ENCODE results near the gene LRP4. TPM values are rescaled to one million over a fixed set of nuclear protein-coding genes. Genes with fewer than 3 reads are reported as not detected.

The LRP4 gene
- total and polyA plus RNA-seq, 2 donors (not counting 1 experiment from before 2014, with no cell fraction given) = 1.3 to 2.9 TPM

GRCh38 chr11:46837860-46838259 lies 80.5 kb downstream of the LRP4 start:
- H3K79me2 ChIP-seq (ENCODE audit: control insufficient read depth, insufficient read depth, low read length) = peaks cover 94% of the 10 kb centered on the region
- TF ChIP-seq CTCF (conservative IDR thresholded peaks at IDR 0.05 in 1 of 2, IDR thresholded peaks at IDR 0.05 in 1 of 2; ENCODE audit: low read depth in 1 of 2, low read length in 2 of 2) (no peak), EZH2 (IDR thresholded peaks at IDR 0.05; ENCODE audit: low read length, missing control alignments) (no peak)
- no peaks in the 10 kb centered on the region for H3K9me3 ChIP-seq (ENCODE audit: control insufficient read depth, insufficient read depth, low read depth, low read length)
- no peak overlapping the region for H3K4me3 ChIP-seq (replicated peaks in 1 of 4; ENCODE audit: control extremely low read depth in 1 of 4, insufficient read depth in 1 of 4, low read depth in 3 of 4, low read length in 4 of 4)
- no peak overlapping the region for H3K27ac ChIP-seq (ENCODE audit: insufficient read depth, low read length)
- no peaks in the 10 kb centered on the region for H3K4me1 ChIP-seq (ENCODE audit: control insufficient read depth, extremely low read depth, insufficient read depth, low read length)
- no peaks in the 10 kb centered on the region for H4K20me1 ChIP-seq (ENCODE audit: control insufficient read depth, extremely low read depth, insufficient read depth, low read length)
- H3K9ac ChIP-seq (ENCODE audit: insufficient read depth, low read length) = no peak overlapping the region
- DNase-seq (ENCODE audit: low read depth in 2 of 2) = no peak
- H2AFZ ChIP-seq (ENCODE audit: low read length) = no peak overlapping the region
- no peaks in the 10 kb centered on the region for H3K36me3 ChIP-seq (ENCODE audit: control insufficient read depth, insufficient read depth, low read length)
- no peaks in the 10 kb centered on the region for H3K27me3 ChIP-seq (ENCODE audit: control insufficient read depth, insufficient read depth, low read length)
- no peak overlapping the region for H3K4me2 ChIP-seq (ENCODE audit: extremely low read depth, insufficient read depth, low read length)

GRCh38 chr11:46836870-46837269 lies 81.5 kb downstream of the LRP4 start:
- H3K27ac ChIP-seq (ENCODE audit: insufficient read depth, low read length) = no peak overlapping the region
- no peak overlapping the region for H3K4me3 ChIP-seq (replicated peaks in 1 of 4; ENCODE audit: control extremely low read depth in 1 of 4, insufficient read depth in 1 of 4, low read depth in 3 of 4, low read length in 4 of 4)
- H2AFZ ChIP-seq (ENCODE audit: low read length) = no peak overlapping the region
- no peak for DNase-seq (ENCODE audit: low read depth in 2 of 2)
- no peaks in the 10 kb centered on the region for H3K4me1 ChIP-seq (ENCODE audit: control insufficient read depth, extremely low read depth, insufficient read depth, low read length)
- no peaks in the 10 kb centered on the region for H3K36me3 ChIP-seq (ENCODE audit: control insufficient read depth, insufficient read depth, low read length)
- no peak for TF ChIP-seq EZH2 (IDR thresholded peaks at IDR 0.05; ENCODE audit: low read length, missing control alignments)
- no peak for TF ChIP-seq CTCF (conservative IDR thresholded peaks at IDR 0.05 in 1 of 2, IDR thresholded peaks at IDR 0.05 in 1 of 2; ENCODE audit: low read depth in 1 of 2, low read length in 2 of 2)
- no peak overlapping the region for H3K4me2 ChIP-seq (ENCODE audit: extremely low read depth, insufficient read depth, low read length)
- no peak overlapping the region for H3K9ac ChIP-seq (ENCODE audit: insufficient read depth, low read length)
- no peaks in the 10 kb centered on the region for H4K20me1 ChIP-seq (ENCODE audit: control insufficient read depth, extremely low read depth, insufficient read depth, low read length)
- H3K79me2 ChIP-seq (ENCODE audit: control insufficient read depth, insufficient read depth, low read length) = peaks cover 97% of the 10 kb centered on the region
- no peaks in the 10 kb centered on the region for H3K9me3 ChIP-seq (ENCODE audit: control insufficient read depth, insufficient read depth, low read depth, low read length)
- no peaks in the 10 kb centered on the region for H3K27me3 ChIP-seq (ENCODE audit: control insufficient read depth, insufficient read depth, low read length)

- H2AFZ ChIP-seq (ENCODE audit: low read length) = no peak overlapping the region
- no peak overlapping the region for H3K9ac ChIP-seq (ENCODE audit: insufficient read depth, low read length)
- no peak overlapping the region for H3K27ac ChIP-seq (ENCODE audit: insufficient read depth, low read length)
- H3K4me2 ChIP-seq (ENCODE audit: extremely low read depth, insufficient read depth, low read length) = no peak overlapping the region
- H3K4me1 ChIP-seq (ENCODE audit: control insufficient read depth, extremely low read depth, insufficient read depth, low read length) = no peaks in the 10 kb centered on the region
- no peaks in the 10 kb centered on the region for H3K27me3 ChIP-seq (ENCODE audit: control insufficient read depth, insufficient read depth, low read length)
- H3K9me3 ChIP-seq (ENCODE audit: control insufficient read depth, insufficient read depth, low read depth, low read length) = no peaks in the 10 kb centered on the region
- H3K79me2 ChIP-seq (ENCODE audit: control insufficient read depth, insufficient read depth, low read length) = peaks cover 97% of the 10 kb centered on the region
- no peaks in the 10 kb centered on the region for H3K36me3 ChIP-seq (ENCODE audit: control insufficient read depth, insufficient read depth, low read length)
- no peak for TF ChIP-seq CTCF (conservative IDR thresholded peaks at IDR 0.05 in 1 of 2, IDR thresholded peaks at IDR 0.05 in 1 of 2; ENCODE audit: low read depth in 1 of 2, low read length in 2 of 2)
- TF ChIP-seq EZH2 (IDR thresholded peaks at IDR 0.05; ENCODE audit: low read length, missing control alignments) = no peak
- no peak for DNase-seq (ENCODE audit: low read depth in 2 of 2)
- no peaks in the 10 kb centered on the region for H4K20me1 ChIP-seq (ENCODE audit: control insufficient read depth, extremely low read depth, insufficient read depth, low read length)
- H3K4me3 ChIP-seq (replicated peaks in 1 of 4; ENCODE audit: control extremely low read depth in 1 of 4, insufficient read depth in 1 of 4, low read depth in 3 of 4, low read length in 4 of 4) = no peak overlapping the region
Measured at GRCh38 chr11:46836431-46836830, 81.9 kb downstream of the LRP4 start.
